Measurements from ENCODE around the gene GJB6.
A peak's percentile ranks its signal among the peaks of the same experiment; 100 is the strongest.

GJB6 gene

GRCh38 chr13:20197361-20197834, 34.7 kb downstream of the GJB6 start:
- H3K9me3 ChIP-seq, result no peaks in the 10 kb centered on the region; the same call in 1 of the 2 replicates
- no peak overlapping the region for H3K4me3 ChIP-seq (ENCODE audit: low read depth, low read length)
- TF ChIP-seq CTCF (IDR thresholded peaks at IDR 0.05; ENCODE audit: low read depth, low read length), result peak; percentile 79
- H3K27me3 ChIP-seq, result peaks cover 88% of the 10 kb centered on the region
- DNase-seq, result no peak
- H3K36me3 ChIP-seq, result no peaks in the 10 kb centered on the region
- H3K4me1 ChIP-seq, result no peaks in the 10 kb centered on the region

- Histone ChIP-seq H3K4me3 (ENCODE audit: low read depth, low read length) (no peak overlapping the region), H3K27me3 (peaks cover 91% of the 10 kb centered on the region), H3K9me3 (no peaks in the 10 kb centered on the region), H3K36me3 (no peaks in the 10 kb centered on the region), H3K4me1 (no peaks in the 10 kb centered on the region)
- TF ChIP-seq CTCF (IDR thresholded peaks at IDR 0.05; ENCODE audit: low read depth, low read length), result no peak
- DNase-seq, result no peak
These were observed 36.3 kb downstream of the GJB6 start for GRCh38 chr13:20195801-20196200.

- no peak for TF ChIP-seq CTCF (IDR thresholded peaks at IDR 0.05; ENCODE audit: low read depth, low read length)
- DNase-seq, result no peak
- H3K9me3 ChIP-seq, result no peaks in the 10 kb centered on the region; the same call in 1 of the 2 replicates
- H3K36me3 ChIP-seq, result no peaks in the 10 kb centered on the region
- H3K27me3 ChIP-seq, result peaks cover 93% of the 10 kb centered on the region
- no peaks in the 10 kb centered on the region for H3K4me1 ChIP-seq
- no peak overlapping the region for H3K4me3 ChIP-seq (ENCODE audit: low read depth, low read length)
These were observed 38.0 kb downstream of the GJB6 start for GRCh38 chr13:20193907-20194631.

GRCh38 chr13:20193162-20193906, 38.8 kb downstream of the GJB6 start:
- no peaks in the 10 kb centered on the region for H3K36me3 ChIP-seq
- DNase-seq, result no peak
- peaks cover 96% of the 10 kb centered on the region for H3K27me3 ChIP-seq

DNA sequence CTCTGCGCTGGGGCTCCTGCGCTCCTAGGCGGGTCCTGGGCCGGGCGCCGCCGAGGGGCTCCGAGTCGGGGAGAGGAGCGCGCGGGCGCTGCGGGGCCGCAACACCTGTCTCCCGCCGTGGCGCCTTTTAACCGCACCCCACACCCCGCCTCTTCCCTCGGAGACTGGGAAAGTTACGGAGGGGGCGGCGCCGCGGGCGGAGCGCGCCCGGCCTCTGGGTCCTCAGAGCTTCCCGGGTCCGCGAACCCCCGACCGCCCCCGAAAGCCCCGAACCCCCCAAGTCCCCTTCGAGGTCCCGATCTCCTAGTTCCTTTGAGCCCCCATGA, 39.3 kb downstream of the GJB6 start, which contains the start of gene GJB2:
GJB2 (minus strand) TSS at position 103 of the 326 bp plus-strand sequence. CDS start 3,357 bp downstream, outside the sequence.
- H3K27me3 ChIP-seq, result peaks cover 96% of the 10 kb centered on the region
- no peaks in the 10 kb centered on the region; the same call in 1 of the 2 replicates for H3K9me3 ChIP-seq
- no peak for DNase-seq
- TF ChIP-seq CTCF (IDR thresholded peaks at IDR 0.05; ENCODE audit: low read depth, low read length), result no peak
- H3K36me3 ChIP-seq, result no peaks in the 10 kb centered on the region
- H3K4me1 ChIP-seq, result no peaks in the 10 kb centered on the region
- H3K4me3 ChIP-seq (ENCODE audit: low read depth, low read length), result no peak within 1 kb of the TSS

More at GRCh38 chr13:20193162-20193906, 38.8 kb downstream of the GJB6 start:
- Histone ChIP-seq H3K4me1 (no peaks in the 10 kb centered on the region), H3K4me3 (ENCODE audit: low read depth, low read length) (no peak overlapping the region), H3K9me3 (no peaks in the 10 kb centered on the region; the same call in 1 of the 2 replicates)
- no peak for TF ChIP-seq CTCF (IDR thresholded peaks at IDR 0.05; ENCODE audit: low read depth, low read length)

All from BE2C (cell line).